Caco-2 (cell line): ENCODE measurements around the gene MYO18A. TPM values are rescaled to one million over a fixed set of nuclear protein-coding genes. Genes with fewer than 3 reads are reported as not detected.

ENCODE experiments used
- BruUV-seq: library from RNA; stranded (reverse); fragments of 400-500 nt; replicated peaks from 2 replicates; lab custom pipeline; 2021; lab: Mats Ljungman, UMichigan
- CTCF ChIA-PET: fragments of 300-600 bp; sonication (Branson Sonifier 250); formaldehyde crosslinking; loops from one replicate; lab custom pipeline; 2022; ENCODE audit warnings: antibody characterized with exemption; lab: Charles Lee
- POLR2A ChIA-PET: fragments of 300-600 bp; sonication (Branson Sonifier 250); formaldehyde crosslinking; loops from one replicate; lab custom pipeline; 2022; ENCODE audit warnings: antibody characterized with exemption; lab: Charles Lee
- DNase-seq, 2 experiments: peaks; one replicate each; pipeline versions ENCODE4 v3.0.0 to v3.0.0-alpha.2; 2020 to 2022
- H3K27me3 ChIP-seq: replicated peaks from 2 replicates; pipeline ENCODE4 v1.6.0; 2011; ENCODE audit warnings: low read length; ENCODE audit not compliant: control insufficient read depth, insufficient read depth
- H3K36me3 ChIP-seq: 2 replicates; pipeline ENCODE4 v1.5.1; 2011; ENCODE audit warnings: low read length; ENCODE audit not compliant: control insufficient read depth, insufficient read depth
- H3K4me1 ChIP-seq: fragments of 250-450 bp; sonication (Bioruptor Pico); 2 replicates; pipeline ENCODE4 v1.5.1; 2020; ENCODE audit warnings: mild to moderate bottlenecking
- H3K4me3 ChIP-seq: 2 replicates; pipeline ENCODE4 v1.5.1; 2011; ENCODE audit warnings: low read depth, mild to moderate bottlenecking, control low read depth, low read length
- H3K9me3 ChIP-seq: fragments of 250-450 bp; sonication (Bioruptor Pico); 2 replicates; pipeline ENCODE4 v1.5.1; 2020; ENCODE audit warnings: mild to moderate bottlenecking, moderate library complexity
- H3K27ac Mint-ChIP-seq: one replicate; pipeline ENCODE4 v1.8.0; 2022; ENCODE audit warnings: mixed read lengths; ENCODE audit not compliant: unreplicated experiment
- H3K27me3 Mint-ChIP-seq: one replicate; pipeline ENCODE4 v1.8.0; 2022; ENCODE audit warnings: mixed read lengths; ENCODE audit not compliant: insufficient read depth, unreplicated experiment
- H3K36me3 Mint-ChIP-seq: one replicate; pipeline ENCODE4 v1.8.0; 2022; ENCODE audit warnings: mild to moderate bottlenecking, mixed read lengths; ENCODE audit not compliant: insufficient read depth, unreplicated experiment
- H3K4me1 Mint-ChIP-seq: one replicate; pipeline ENCODE4 v1.8.0; 2022; ENCODE audit warnings: low read depth, mixed read lengths; ENCODE audit not compliant: unreplicated experiment
- H3K4me3 Mint-ChIP-seq: one replicate; pipeline ENCODE4 v1.8.0; 2022; ENCODE audit warnings: mild to moderate bottlenecking, moderate library complexity, mixed read lengths; ENCODE audit not compliant: unreplicated experiment
- H3K9me3 Mint-ChIP-seq: one replicate; pipeline ENCODE4 v1.8.0; 2022; ENCODE audit warnings: mixed read lengths; ENCODE audit not compliant: unreplicated experiment
- CTCF ChIP-seq, 2 experiments: fragments of 200-600 bp in 1 of 2; IDR thresholded peaks; 1 replicate in 1 of 2; 2 replicates in 1 of 2; pipeline versions ENCODE4 v1.5.1 to v1.8.0; 2011 to 2022; ENCODE audit warnings: antibody characterized with exemption in 1 of 2, control low read depth in 1 of 2, inconsistent platforms in 1 of 2, low read depth in 1 of 2, low read length in 1 of 2, mild to moderate bottlenecking in 1 of 2, moderate library complexity in 1 of 2; ENCODE audit not compliant: insufficient read depth in 1 of 2, severe bottlenecking in 1 of 2, unreplicated experiment in 1 of 2
- intact Hi-C: fragments of 100-400 bp; cut with micrococcal nuclease; formaldehyde crosslinking; loops from one replicate; pipeline ENCODE4 v1.10.0; 2022; ENCODE audit not compliant: unreplicated experiment
- total RNA-seq: library from RNA; stranded (reverse); gene quantifications from 2 replicates; pipeline ENCODE4 v1.2.3, GENCODE V29; 2022

Gene MYO18A
- total RNA-seq, 1 experiment from 2014 or later: 47.1 TPM

- no peak for TF ChIP-seq CTCF (IDR thresholded peaks at IDR 0.05; ENCODE audit: insufficient read depth in 1 of 2, low read depth in 1 of 2, low read length in 1 of 2, severe bottlenecking in 1 of 2, unreplicated experiment in 1 of 2)
- ChIA-PET POLR2A (interaction anchor here (0.7 kb wide), 2 partner anchors 19 to 39 kb away, joined by 3 to 5 read pairs; no protein-coding TSS in a partner anchor), CTCF (interaction anchor here (1.2 to 1.7 kb wide), 3 partner anchors 18 to 74 kb away, joined by 3 to 4 read pairs (median 4); partner anchors contain the start of gene MYO18A)
- BruUV-seq: no TSS peak
- H3K4me3 Mint-ChIP-seq: no peak overlapping the region
- H3K9me3 ChIP-seq: no peaks in the 10 kb centered on the region
- H3K27me3 ChIP-seq: no peaks in the 10 kb centered on the region
- no peaks in the 10 kb centered on the region for H3K36me3 Mint-ChIP-seq
- H3K4me1 Mint-ChIP-seq: peaks cover 7% of the 10 kb centered on the region
- peak in 1 of 2 experiments; percentile 23 for DNase-seq
- no peaks in the 10 kb centered on the region for H3K9me3 Mint-ChIP-seq
- no peak overlapping the region for H3K27ac Mint-ChIP-seq
- H3K36me3 ChIP-seq: no peaks in the 10 kb centered on the region
- H3K4me1 ChIP-seq: no peaks in the 10 kb centered on the region
- peaks cover 5% of the 10 kb centered on the region for H3K27me3 Mint-ChIP-seq
- no peak overlapping the region for H3K4me3 ChIP-seq
- intact Hi-C loops: no loop called here
These were observed 17.5 kb upstream of the MYO18A start for GRCh38 chr17:29197516-29198272.

- POLR2A ChIA-PET: no interaction called here
- Histone ChIP-seq H3K36me3 (no peaks in the 10 kb centered on the region), H3K9me3 (no peaks in the 10 kb centered on the region), H3K27me3 (no peaks in the 10 kb centered on the region), H3K4me1 (no peaks in the 10 kb centered on the region), H3K4me3 (no peak overlapping the region)
- BruUV-seq: no TSS peak
- DNase-seq: peak in 1 of 2 experiments; percentile 29
- Mint-ChIP-seq H3K27me3 (peaks cover 5% of the 10 kb centered on the region), H3K27ac (no peak overlapping the region), H3K36me3 (no peaks in the 10 kb centered on the region), H3K4me3 (no peak overlapping the region), H3K4me1 (peaks cover 7% of the 10 kb centered on the region), H3K9me3 (no peaks in the 10 kb centered on the region)
- intact Hi-C loops: no loop called here
- TF ChIP-seq CTCF (IDR thresholded peaks at IDR 0.05; ENCODE audit: insufficient read depth in 1 of 2, low read depth in 1 of 2, low read length in 1 of 2, severe bottlenecking in 1 of 2, unreplicated experiment in 1 of 2): no peak
- CTCF ChIA-PET: interaction anchor here (1.7 kb wide), 1 partner anchor 48 kb away, joined by 4 read pairs; no protein-coding TSS in a partner anchor
These were observed 16.7 kb upstream of the MYO18A start for GRCh38 chr17:29196769-29197515.

- peaks cover 3% of the 10 kb centered on the region for H3K27me3 Mint-ChIP-seq
- intact Hi-C loops: no loop called here
- H3K27me3 ChIP-seq: no peaks in the 10 kb centered on the region
- no TSS peak for BruUV-seq
- H3K4me1 ChIP-seq: no peaks in the 10 kb centered on the region
- no peak overlapping the region for H3K27ac Mint-ChIP-seq
- no peaks in the 10 kb centered on the region for H3K9me3 ChIP-seq
- H3K4me1 Mint-ChIP-seq: peaks cover 7% of the 10 kb centered on the region
- CTCF ChIA-PET: no interaction called here
- POLR2A ChIA-PET: no interaction called here
- peak in 1 of 2 experiments; percentile 10 for DNase-seq
- H3K36me3 ChIP-seq: no peaks in the 10 kb centered on the region
- no peaks in the 10 kb centered on the region for H3K36me3 Mint-ChIP-seq
- H3K9me3 Mint-ChIP-seq: no peaks in the 10 kb centered on the region
- TF ChIP-seq CTCF (IDR thresholded peaks at IDR 0.05; ENCODE audit: insufficient read depth in 1 of 2, low read depth in 1 of 2, low read length in 1 of 2, severe bottlenecking in 1 of 2, unreplicated experiment in 1 of 2): no peak
- H3K4me3 Mint-ChIP-seq: no peak overlapping the region
- H3K4me3 ChIP-seq: no peak overlapping the region
These were observed 15.4 kb upstream of the MYO18A start for GRCh38 chr17:29195465-29196081.
